HEK293 (cell line): ENCODE results near the gene PHOX2B.

Experiments
- CTCF ChIA-PET: fragments of 350-600 bp; formaldehyde crosslinking; extraction: SDS; loops from one replicate; lab custom pipeline; 2021; ENCODE audit warnings: antibody characterized with exemption; lab: Yijun Ruan, JAX
- POLR2A ChIA-PET: fragments of 300-600 bp; formaldehyde crosslinking; extraction: SDS; loops from one replicate; lab custom pipeline; 2020; ENCODE audit warnings: antibody characterized with exemption, inconsistent platforms; lab: Yijun Ruan, JAX
- H3K27ac ChIP-seq: fragments of 200-500 bp; sonication (Bioruptor generic); 2 replicates; pipeline ENCODE4 v1.5.1; 2014; ENCODE audit warnings: low read depth, low read length, control low read depth, inconsistent platforms; ENCODE audit errors: extremely low read depth
- H3K36me3 ChIP-seq, 2 experiments: fragments of 200-500 bp in 1 of 2; sonication (Bioruptor generic) in 1 of 2; 1 replicate in 1 of 2; 2 replicates in 1 of 2; pipeline ENCODE4 v1.5.1; 2014 to 2017; ENCODE audit warnings: inconsistent platforms in 2 of 2, low read length in 2 of 2; ENCODE audit not compliant: control insufficient read depth in 2 of 2, insufficient read depth in 1 of 2
- H3K4me1 ChIP-seq: fragments of 200-500 bp; sonication (Bioruptor generic); 2 replicates; pipeline ENCODE4 v1.5.1; 2014; ENCODE audit warnings: mild to moderate bottlenecking, low read length, inconsistent platforms; ENCODE audit not compliant: control insufficient read depth, insufficient read depth
- H3K4me3 ChIP-seq: 2 replicates; pipeline ENCODE4 v1.5.1; 2011; ENCODE audit warnings: low read depth, mild to moderate bottlenecking, control low read depth, low read length, moderate library complexity
- H3K9me3 ChIP-seq: fragments of 200-500 bp; sonication (Bioruptor generic); 2 replicates; pipeline ENCODE4 v1.5.1; 2014; ENCODE audit warnings: low read depth, low read length, inconsistent platforms; ENCODE audit not compliant: control insufficient read depth, insufficient read depth
- FEZF1 ChIP-seq: fragments of 450-650 bp; formaldehyde crosslinking; IDR thresholded peaks from 2 replicates; pipeline ENCODE4 v1.5.1; 2016; ENCODE audit warnings: missing biosample characterization, missing genetic modification characterization
- MYNN ChIP-seq: fragments of 450-650 bp; formaldehyde crosslinking; IDR thresholded peaks from 2 replicates; pipeline ENCODE4 v1.5.1; 2016; ENCODE audit warnings: missing biosample characterization, missing genetic modification characterization, borderline replicate concordance
- MZF1 ChIP-seq: fragments of 450-650 bp; formaldehyde crosslinking; IDR thresholded peaks from 2 replicates; pipeline ENCODE4 v1.5.1; 2017; ENCODE audit warnings: missing biosample characterization, missing genetic modification characterization, borderline replicate concordance
- OSR2 ChIP-seq: fragments of 450-650 bp; formaldehyde crosslinking; IDR thresholded peaks from 2 replicates; pipeline ENCODE4 v1.5.1; 2016; ENCODE audit warnings: missing biosample characterization, missing genetic modification characterization
- PRDM1 ChIP-seq: fragments of 450-650 bp; formaldehyde crosslinking; IDR thresholded peaks from 2 replicates; pipeline ENCODE4; 2016; ENCODE audit warnings: missing biosample characterization, missing genetic modification characterization
- SP7 ChIP-seq: fragments of 450-650 bp; formaldehyde crosslinking; IDR thresholded peaks from 2 replicates; pipeline ENCODE4 v1.5.1; 2016; ENCODE audit warnings: missing biosample characterization, missing genetic modification characterization
- ZEB2 ChIP-seq: fragments of 450-650 bp; formaldehyde crosslinking; IDR thresholded peaks from 2 replicates; pipeline ENCODE4 v1.5.1; 2016; ENCODE audit warnings: missing biosample characterization, missing genetic modification characterization
- ZFHX2 ChIP-seq: fragments of 450-650 bp; formaldehyde crosslinking; conservative IDR thresholded peaks from 2 replicates; pipeline ENCODE4 v1.5.1; 2016; ENCODE audit warnings: missing biosample characterization, missing genetic modification characterization
- ZNF10 ChIP-seq: fragments of 450-650 bp; formaldehyde crosslinking; IDR thresholded peaks from 2 replicates; pipeline ENCODE4 v1.5.1; 2017; ENCODE audit warnings: missing biosample characterization, missing genetic modification characterization
- ZNF114 ChIP-seq: fragments of 450-650 bp; formaldehyde crosslinking; IDR thresholded peaks from 2 replicates; pipeline ENCODE4 v1.5.0; 2017; ENCODE audit warnings: missing biosample characterization, missing genetic modification characterization
- ZNF138 ChIP-seq: fragments of 450-650 bp; formaldehyde crosslinking; IDR thresholded peaks from 2 replicates; pipeline ENCODE4 v1.5.1; 2016; ENCODE audit warnings: missing biosample characterization, missing genetic modification characterization, borderline replicate concordance
- ZNF157 ChIP-seq: fragments of 450-650 bp; formaldehyde crosslinking; IDR thresholded peaks from 2 replicates; pipeline ENCODE4 v1.5.1; 2016; ENCODE audit warnings: missing biosample characterization, missing genetic modification characterization
- ZNF16 ChIP-seq: fragments of 450-650 bp; formaldehyde crosslinking; IDR thresholded peaks from 2 replicates; pipeline ENCODE4 v1.5.1; 2016; ENCODE audit warnings: low read depth, missing biosample characterization, missing genetic modification characterization
- ZNF214 ChIP-seq: fragments of 450-650 bp; formaldehyde crosslinking; IDR thresholded peaks from 2 replicates; pipeline ENCODE4 v1.5.1; 2017; ENCODE audit warnings: missing biosample characterization, mild to moderate bottlenecking, missing genetic modification characterization, borderline replicate concordance
- ZNF274 ChIP-seq, 2 experiments: fragments of 200-500 bp in 1 of 2; fragments of 450-650 bp in 1 of 2; sonication (Bioruptor generic) in 1 of 2; formaldehyde crosslinking in 1 of 2; IDR thresholded peaks; 2 replicates each; pipeline versions ENCODE4 v1.5.1 to v1.6.1; 2014 to 2016; ENCODE audit warnings: borderline replicate concordance in 1 of 2, inconsistent platforms in 1 of 2, low read length in 1 of 2, missing biosample characterization in 1 of 2, missing genetic modification characterization in 1 of 2
- ZNF394 ChIP-seq: fragments of 450-650 bp; formaldehyde crosslinking; IDR thresholded peaks from 2 replicates; pipeline ENCODE4 v1.5.1; 2016; ENCODE audit warnings: missing biosample characterization, missing genetic modification characterization, mild to moderate bottlenecking, moderate library complexity, borderline replicate concordance
- ZNF548 ChIP-seq: fragments of 450-650 bp; formaldehyde crosslinking; IDR thresholded peaks from 2 replicates; pipeline ENCODE4 v1.5.1; 2016; ENCODE audit warnings: missing biosample characterization, missing genetic modification characterization
- ZNF629 ChIP-seq: fragments of 450-650 bp; formaldehyde crosslinking; IDR thresholded peaks from 2 replicates; pipeline ENCODE4 v1.5.1; 2017; ENCODE audit warnings: missing biosample characterization, missing genetic modification characterization
- ZNF660 ChIP-seq: fragments of 450-650 bp; IDR thresholded peaks from 2 replicates; pipeline ENCODE4 v1.5.1; 2018; ENCODE audit warnings: missing biosample characterization, mild to moderate bottlenecking, missing genetic modification characterization
- ZNF664 ChIP-seq: fragments of 450-650 bp; formaldehyde crosslinking; IDR thresholded peaks from 2 replicates; pipeline ENCODE4 v1.5.1; 2016; ENCODE audit warnings: missing biosample characterization, missing genetic modification characterization
- ZNF791 ChIP-seq: fragments of 450-650 bp; formaldehyde crosslinking; IDR thresholded peaks from 2 replicates; pipeline ENCODE4 v1.5.1; 2016; ENCODE audit warnings: missing biosample characterization, missing genetic modification characterization
- TF ChIP-seq, protein P1 (sequence below): fragments of 450-650 bp; formaldehyde crosslinking; IDR thresholded peaks from 2 replicates; pipeline ENCODE4; 2016; ENCODE audit warnings: missing biosample characterization, missing genetic modification characterization
- TF ChIP-seq, protein P2 (sequence below): fragments of 450-650 bp; formaldehyde crosslinking; IDR thresholded peaks from 2 replicates; pipeline ENCODE4 v1.5.1; 2016; ENCODE audit warnings: missing biosample characterization, missing genetic modification characterization
- TF ChIP-seq, protein P3 (sequence below): fragments of 450-650 bp; formaldehyde crosslinking; IDR thresholded peaks from 2 replicates; pipeline ENCODE4 v1.5.1; 2016; ENCODE audit warnings: missing biosample characterization, missing genetic modification characterization
- TF ChIP-seq, protein P4 (sequence below): fragments of 450-650 bp; formaldehyde crosslinking; IDR thresholded peaks from 2 replicates; pipeline ENCODE4 v1.5.1; 2016; ENCODE audit warnings: missing biosample characterization, missing genetic modification characterization
- TF ChIP-seq, protein P5 (sequence below): fragments of 450-650 bp; formaldehyde crosslinking; IDR thresholded peaks from 2 replicates; pipeline ENCODE4 v1.5.1; 2016; ENCODE audit warnings: missing biosample characterization, missing genetic modification characterization, borderline replicate concordance

PHOX2B gene

DNA sequence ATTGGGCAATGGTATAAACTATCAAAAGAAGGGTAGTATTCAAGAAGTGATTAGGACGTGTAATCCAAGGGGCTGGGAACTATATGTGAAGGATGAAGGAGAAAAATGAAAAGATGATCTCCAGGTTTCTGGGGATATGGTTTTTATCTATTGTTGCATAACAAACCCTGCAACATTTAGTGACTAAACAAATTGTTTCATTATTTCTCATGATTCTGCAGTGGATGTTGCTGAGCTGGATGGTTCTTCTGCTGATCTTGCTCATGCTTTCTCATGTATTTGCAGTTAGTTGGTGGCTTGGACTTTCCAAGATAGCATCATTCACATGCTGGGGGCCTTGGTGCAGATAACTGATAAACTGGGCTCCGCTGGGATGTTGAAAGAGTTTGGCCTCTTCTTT lies 29.1 kb downstream of the PHOX2B start:
- POLR2A ChIA-PET, result no interaction called here
- Histone ChIP-seq H3K4me3 (no peak overlapping the region), H3K4me1 (no peaks in the 10 kb centered on the region), H3K36me3 (no peaks in the 10 kb centered on the region), H3K9me3 (no peaks in the 10 kb centered on the region), H3K27ac (no peak overlapping the region)
- CTCF ChIA-PET, result no interaction called here
- no peak for TF ChIP-seq ZNF791
- TF ChIP-seq ZNF138 (tag by site-specific recombination), result no peak
- no peak for TF ChIP-seq ZNF274 (IDR thresholded peaks at IDR 0.05; ENCODE audit: low read length)
- no peak for TF ChIP-seq ZNF274 (tag by site-specific recombination; IDR thresholded peaks at IDR 0.05; ENCODE audit: borderline replicate concordance)
- TF ChIP-seq, protein P1, sequence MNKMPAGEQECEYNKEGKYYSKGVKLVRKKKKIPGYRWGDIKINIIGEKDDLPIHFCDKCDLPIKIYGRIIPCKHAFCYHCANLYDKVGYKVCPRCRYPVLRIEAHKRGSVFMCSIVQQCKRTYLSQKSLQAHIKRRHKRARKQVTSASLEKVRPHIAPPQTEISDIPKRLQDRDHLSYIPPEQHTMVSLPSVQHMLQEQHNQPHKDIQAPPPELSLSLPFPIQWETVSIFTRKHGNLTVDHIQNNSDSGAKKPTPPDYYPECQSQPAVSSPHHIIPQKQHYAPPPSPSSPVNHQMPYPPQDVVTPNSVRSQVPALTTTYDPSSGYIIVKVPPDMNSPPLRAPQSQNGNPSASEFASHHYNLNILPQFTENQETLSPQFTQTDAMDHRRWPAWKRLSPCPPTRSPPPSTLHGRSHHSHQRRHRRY, result no peak
- TF ChIP-seq, protein P2, sequence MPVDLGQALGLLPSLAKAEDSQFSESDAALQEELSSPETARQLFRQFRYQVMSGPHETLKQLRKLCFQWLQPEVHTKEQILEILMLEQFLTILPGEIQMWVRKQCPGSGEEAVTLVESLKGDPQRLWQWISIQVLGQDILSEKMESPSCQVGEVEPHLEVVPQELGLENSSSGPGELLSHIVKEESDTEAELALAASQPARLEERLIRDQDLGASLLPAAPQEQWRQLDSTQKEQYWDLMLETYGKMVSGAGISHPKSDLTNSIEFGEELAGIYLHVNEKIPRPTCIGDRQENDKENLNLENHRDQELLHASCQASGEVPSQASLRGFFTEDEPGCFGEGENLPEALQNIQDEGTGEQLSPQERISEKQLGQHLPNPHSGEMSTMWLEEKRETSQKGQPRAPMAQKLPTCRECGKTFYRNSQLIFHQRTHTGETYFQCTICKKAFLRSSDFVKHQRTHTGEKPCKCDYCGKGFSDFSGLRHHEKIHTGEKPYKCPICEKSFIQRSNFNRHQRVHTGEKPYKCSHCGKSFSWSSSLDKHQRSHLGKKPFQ (tag by site-specific recombination), result no peak
- TF ChIP-seq FEZF1 (tag by site-specific recombination), result no peak
- TF ChIP-seq ZNF10, result no peak
- no peak for TF ChIP-seq ZNF394
- TF ChIP-seq ZEB2 (tag by site-specific recombination), result no peak
- no peak for TF ChIP-seq ZNF114 (tag by site-specific recombination)
- TF ChIP-seq ZNF16 (tag by site-specific recombination), result no peak
- no peak for TF ChIP-seq MYNN (tag by site-specific recombination)
- TF ChIP-seq SP7 (tag by site-specific recombination), result no peak
- TF ChIP-seq ZNF548, result no peak
- TF ChIP-seq PRDM1 (tag by site-specific recombination), result no peak
- TF ChIP-seq ZNF629 (tag by site-specific recombination), result no peak
- no peak for TF ChIP-seq ZNF214 (tag by site-specific recombination)
- TF ChIP-seq, protein P3, sequence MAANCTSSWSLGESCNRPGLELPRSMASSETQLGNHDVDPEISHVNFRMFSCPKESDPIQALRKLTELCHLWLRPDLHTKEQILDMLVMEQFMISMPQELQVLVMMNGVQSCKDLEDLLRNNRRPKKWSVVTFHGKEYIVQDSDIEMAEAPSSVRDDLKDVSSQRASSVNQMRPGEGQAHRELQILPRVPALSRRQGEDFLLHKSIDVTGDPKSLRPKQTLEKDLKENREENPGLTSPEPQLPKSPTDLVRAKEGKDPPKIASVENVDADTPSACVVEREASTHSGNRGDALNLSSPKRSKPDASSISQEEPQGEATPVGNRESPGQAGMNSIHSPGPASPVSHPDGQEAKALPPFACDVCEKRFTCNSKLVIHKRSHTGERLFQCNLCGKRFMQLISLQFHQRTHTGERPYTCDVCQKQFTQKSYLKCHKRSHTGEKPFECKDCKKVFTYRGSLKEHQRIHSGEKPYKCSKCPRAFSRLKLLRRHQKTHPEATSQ (tag by site-specific recombination), result no peak
- TF ChIP-seq OSR2, result no peak

DNA sequence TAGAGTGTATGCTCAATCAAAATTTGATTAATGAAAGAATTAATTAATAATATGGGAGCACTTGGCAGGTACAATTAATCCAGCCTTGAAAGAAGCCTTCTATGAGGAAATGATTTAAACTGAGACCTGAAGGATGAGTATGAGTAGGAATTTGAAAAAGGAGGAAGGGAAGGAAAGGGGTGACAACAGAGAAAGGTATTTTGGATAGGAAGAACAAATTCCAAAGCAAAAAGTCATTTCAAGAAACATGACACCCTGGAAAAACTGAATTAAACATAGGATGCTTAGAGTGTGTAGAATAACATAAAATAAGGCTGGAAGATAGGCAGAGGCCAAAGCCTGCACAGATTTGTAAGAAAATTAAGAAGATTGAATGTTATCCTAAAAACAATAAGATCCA lies 29.6 kb downstream of the PHOX2B start:
- no peaks in the 10 kb centered on the region for H3K9me3 ChIP-seq
- H3K4me1 ChIP-seq, result no peaks in the 10 kb centered on the region
- no peak for TF ChIP-seq MZF1 (tag by site-specific recombination)
- TF ChIP-seq ZFHX2, result no peak
- TF ChIP-seq, protein P4, sequence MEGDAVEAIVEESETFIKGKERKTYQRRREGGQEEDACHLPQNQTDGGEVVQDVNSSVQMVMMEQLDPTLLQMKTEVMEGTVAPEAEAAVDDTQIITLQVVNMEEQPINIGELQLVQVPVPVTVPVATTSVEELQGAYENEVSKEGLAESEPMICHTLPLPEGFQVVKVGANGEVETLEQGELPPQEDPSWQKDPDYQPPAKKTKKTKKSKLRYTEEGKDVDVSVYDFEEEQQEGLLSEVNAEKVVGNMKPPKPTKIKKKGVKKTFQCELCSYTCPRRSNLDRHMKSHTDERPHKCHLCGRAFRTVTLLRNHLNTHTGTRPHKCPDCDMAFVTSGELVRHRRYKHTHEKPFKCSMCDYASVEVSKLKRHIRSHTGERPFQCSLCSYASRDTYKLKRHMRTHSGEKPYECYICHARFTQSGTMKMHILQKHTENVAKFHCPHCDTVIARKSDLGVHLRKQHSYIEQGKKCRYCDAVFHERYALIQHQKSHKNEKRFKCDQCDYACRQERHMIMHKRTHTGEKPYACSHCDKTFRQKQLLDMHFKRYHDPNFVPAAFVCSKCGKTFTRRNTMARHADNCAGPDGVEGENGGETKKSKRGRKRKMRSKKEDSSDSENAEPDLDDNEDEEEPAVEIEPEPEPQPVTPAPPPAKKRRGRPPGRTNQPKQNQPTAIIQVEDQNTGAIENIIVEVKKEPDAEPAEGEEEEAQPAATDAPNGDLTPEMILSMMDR (tag by site-specific recombination), result no peak
- no peak for TF ChIP-seq ZNF664 (tag by site-specific recombination)
- TF ChIP-seq ZNF157, result no peak
- TF ChIP-seq ZNF660, result no peak
- TF ChIP-seq, protein P5, sequence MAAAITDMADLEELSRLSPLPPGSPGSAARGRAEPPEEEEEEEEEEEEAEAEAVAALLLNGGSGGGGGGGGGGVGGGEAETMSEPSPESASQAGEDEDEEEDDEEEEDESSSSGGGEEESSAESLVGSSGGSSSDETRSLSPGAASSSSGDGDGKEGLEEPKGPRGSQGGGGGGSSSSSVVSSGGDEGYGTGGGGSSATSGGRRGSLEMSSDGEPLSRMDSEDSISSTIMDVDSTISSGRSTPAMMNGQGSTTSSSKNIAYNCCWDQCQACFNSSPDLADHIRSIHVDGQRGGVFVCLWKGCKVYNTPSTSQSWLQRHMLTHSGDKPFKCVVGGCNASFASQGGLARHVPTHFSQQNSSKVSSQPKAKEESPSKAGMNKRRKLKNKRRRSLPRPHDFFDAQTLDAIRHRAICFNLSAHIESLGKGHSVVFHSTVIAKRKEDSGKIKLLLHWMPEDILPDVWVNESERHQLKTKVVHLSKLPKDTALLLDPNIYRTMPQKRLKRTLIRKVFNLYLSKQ (tag by site-specific recombination), result no peak
- H3K36me3 ChIP-seq, result no peaks in the 10 kb centered on the region
- no peak overlapping the region for H3K27ac ChIP-seq
- ChIA-PET POLR2A (no interaction called here), CTCF (interaction anchor here (0.9 kb wide), 1 partner anchor 11 kb away, joined by 3 read pairs; no protein-coding TSS in a partner anchor)
- no peak overlapping the region for H3K4me3 ChIP-seq
